PFSK-1 (cell line): ENCODE results near the gene KLHDC4.

ENCODE experiments used
- POLR2AphosphoS5 ChIP-seq: IDR thresholded peaks from 2 replicates; pipeline ENCODE4 v1.6.1; 2012; ENCODE audit warnings: low read depth, mild to moderate bottlenecking, control low read depth, low read length, moderate library complexity
- SIN3A ChIP-seq: IDR thresholded peaks from 2 replicates; pipeline ENCODE4 v1.6.1; 2012; ENCODE audit warnings: mild to moderate bottlenecking, low read length, moderate library complexity, borderline replicate concordance; ENCODE audit not compliant: insufficient read depth
- TAF1 ChIP-seq: IDR thresholded peaks from 2 replicates; pipeline ENCODE4 v1.6.1; 2012; ENCODE audit warnings: low read length, control low read depth, borderline replicate concordance; ENCODE audit not compliant: insufficient read depth
- TF ChIP-seq, protein P1 (sequence below), 2 experiments: IDR thresholded peaks; 2 replicates each; pipeline versions ENCODE4 v1.6.1 to v1.8.0; 2011 to 2012; ENCODE audit warnings: low read depth in 2 of 2, low read length in 2 of 2, control low read depth in 1 of 2, inconsistent platforms in 1 of 2, mild to moderate bottlenecking in 1 of 2, moderate library complexity in 1 of 2; ENCODE audit not compliant: insufficient read depth in 1 of 2

DNA sequence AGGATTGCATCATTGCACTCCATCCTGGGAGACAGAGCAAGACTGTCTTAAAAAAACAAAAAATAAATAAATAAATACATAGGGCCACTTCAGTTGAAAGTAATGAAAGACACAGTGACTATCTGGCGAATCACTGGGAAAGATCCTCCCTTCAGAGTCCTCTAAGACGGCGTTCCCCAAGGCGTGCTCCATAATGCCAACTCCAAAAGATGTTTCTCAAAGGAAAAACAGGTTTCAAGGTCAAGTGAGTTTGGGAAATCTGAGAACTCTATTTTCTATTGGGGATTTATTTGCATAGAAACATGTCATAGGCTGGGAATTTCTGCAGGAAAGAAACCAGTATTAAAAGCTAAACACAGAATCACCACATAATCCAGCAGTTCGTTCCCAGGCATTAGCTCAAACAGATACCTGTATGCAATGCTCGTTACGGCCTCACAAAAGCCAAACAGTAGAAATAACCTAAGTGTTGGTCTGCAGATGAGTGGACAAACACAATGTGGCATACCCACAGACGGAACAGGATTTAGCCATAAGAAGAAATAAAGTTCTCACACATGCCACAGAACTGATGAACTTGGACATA, 7.9 kb downstream of the KLHDC4 start:
- TF ChIP-seq, protein P1, sequence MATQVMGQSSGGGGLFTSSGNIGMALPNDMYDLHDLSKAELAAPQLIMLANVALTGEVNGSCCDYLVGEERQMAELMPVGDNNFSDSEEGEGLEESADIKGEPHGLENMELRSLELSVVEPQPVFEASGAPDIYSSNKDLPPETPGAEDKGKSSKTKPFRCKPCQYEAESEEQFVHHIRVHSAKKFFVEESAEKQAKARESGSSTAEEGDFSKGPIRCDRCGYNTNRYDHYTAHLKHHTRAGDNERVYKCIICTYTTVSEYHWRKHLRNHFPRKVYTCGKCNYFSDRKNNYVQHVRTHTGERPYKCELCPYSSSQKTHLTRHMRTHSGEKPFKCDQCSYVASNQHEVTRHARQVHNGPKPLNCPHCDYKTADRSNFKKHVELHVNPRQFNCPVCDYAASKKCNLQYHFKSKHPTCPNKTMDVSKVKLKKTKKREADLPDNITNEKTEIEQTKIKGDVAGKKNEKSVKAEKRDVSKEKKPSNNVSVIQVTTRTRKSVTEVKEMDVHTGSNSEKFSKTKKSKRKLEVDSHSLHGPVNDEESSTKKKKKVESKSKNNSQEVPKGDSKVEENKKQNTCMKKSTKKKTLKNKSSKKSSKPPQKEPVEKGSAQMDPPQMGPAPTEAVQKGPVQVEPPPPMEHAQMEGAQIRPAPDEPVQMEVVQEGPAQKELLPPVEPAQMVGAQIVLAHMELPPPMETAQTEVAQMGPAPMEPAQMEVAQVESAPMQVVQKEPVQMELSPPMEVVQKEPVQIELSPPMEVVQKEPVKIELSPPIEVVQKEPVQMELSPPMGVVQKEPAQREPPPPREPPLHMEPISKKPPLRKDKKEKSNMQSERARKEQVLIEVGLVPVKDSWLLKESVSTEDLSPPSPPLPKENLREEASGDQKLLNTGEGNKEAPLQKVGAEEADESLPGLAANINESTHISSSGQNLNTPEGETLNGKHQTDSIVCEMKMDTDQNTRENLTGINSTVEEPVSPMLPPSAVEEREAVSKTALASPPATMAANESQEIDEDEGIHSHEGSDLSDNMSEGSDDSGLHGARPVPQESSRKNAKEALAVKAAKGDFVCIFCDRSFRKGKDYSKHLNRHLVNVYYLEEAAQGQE (IDR thresholded peaks at IDR 0.05; ENCODE audit: insufficient read depth in 1 of 2, low read depth in 2 of 2, low read length in 2 of 2) = no peak
- TF ChIP-seq POLR2AphosphoS5 = no peak
- TF ChIP-seq SIN3A = no peak
- TF ChIP-seq TAF1 = no peak
